ENCODE measurements around the gene CASP6. TPM values are rescaled to one million over a fixed set of nuclear protein-coding genes. Genes with fewer than 3 reads are reported as not detected.

CASP6 gene
- total RNA-seq, 2 experiments from 2014 or later = 30.5 to 32.4 TPM

DNA sequence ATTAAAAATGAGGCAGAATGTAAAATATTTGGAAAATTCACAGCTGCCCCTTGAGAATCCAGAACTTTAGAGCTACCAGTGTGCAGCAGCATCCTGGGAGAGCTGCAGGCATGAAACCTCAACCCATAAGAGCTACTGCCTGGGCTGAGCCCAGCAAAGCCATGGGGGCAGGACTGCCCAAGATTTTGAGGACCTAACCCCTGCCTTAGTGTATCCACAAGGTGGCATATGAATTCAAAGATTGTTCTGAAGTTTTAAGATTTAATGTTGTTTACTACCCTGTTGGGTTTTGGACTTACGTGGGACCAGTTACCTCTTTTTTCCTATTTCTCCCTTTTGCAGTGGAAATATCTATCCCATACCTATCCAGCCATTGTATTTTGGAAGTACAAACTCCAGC lies 26.4 kb downstream of the CASP6 start:
- no peak overlapping the region for H3K4me3 Mint-ChIP-seq
- H3K4me1 Mint-ChIP-seq = peaks cover 6% of the 10 kb centered on the region
- peaks cover 43% of the 10 kb centered on the region for H3K36me3 Mint-ChIP-seq (ENCODE audit: low read depth)
- CTCF ChIA-PET = interaction anchor here (1.1 kb wide), 1 partner anchor 14 kb away, joined by 3 read pairs; no protein-coding TSS in a partner anchor
- no peak for DNase-seq
- no peaks in the 10 kb centered on the region for H3K27me3 Mint-ChIP-seq
- peaks cover 2% of the 10 kb centered on the region for H3K9me3 Mint-ChIP-seq
- no peak overlapping the region for H3K27ac Mint-ChIP-seq
- POLR2A ChIA-PET = interaction anchor here (0.8 kb wide), 1 partner anchor 117 kb away, joined by 5 read pairs; the partner anchor contains the start of gene MCUB

DNA sequence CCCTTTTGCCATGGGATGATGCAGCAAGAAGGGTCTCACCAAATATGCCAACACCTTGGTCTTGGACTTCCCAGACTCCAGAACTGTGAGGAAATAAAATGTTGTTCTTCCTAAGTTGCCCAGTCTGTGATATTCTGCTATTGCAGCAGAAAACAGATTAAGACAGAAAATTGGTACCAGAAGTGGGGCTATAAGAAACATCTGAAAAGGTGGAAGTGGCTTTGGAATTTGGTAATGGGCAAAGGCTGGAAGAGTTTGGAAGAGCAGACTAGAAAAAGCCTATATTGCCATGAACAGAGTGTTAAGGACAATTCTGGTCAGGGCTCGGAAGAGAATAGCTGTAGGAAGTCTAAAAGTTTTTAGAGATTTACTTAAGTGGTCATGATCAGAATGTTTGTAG lies 27.4 kb downstream of the CASP6 start:
- Mint-ChIP-seq H3K4me1 (no peaks in the 10 kb centered on the region), H3K9me3 (peaks cover 8% of the 10 kb centered on the region), H3K4me3 (no peak overlapping the region), H3K36me3 (ENCODE audit: low read depth) (peaks cover 44% of the 10 kb centered on the region), H3K27ac (no peak overlapping the region), H3K27me3 (no peaks in the 10 kb centered on the region)
- ChIA-PET POLR2A (no interaction called here), CTCF (no interaction called here)
- DNase-seq = no peak

DNA sequence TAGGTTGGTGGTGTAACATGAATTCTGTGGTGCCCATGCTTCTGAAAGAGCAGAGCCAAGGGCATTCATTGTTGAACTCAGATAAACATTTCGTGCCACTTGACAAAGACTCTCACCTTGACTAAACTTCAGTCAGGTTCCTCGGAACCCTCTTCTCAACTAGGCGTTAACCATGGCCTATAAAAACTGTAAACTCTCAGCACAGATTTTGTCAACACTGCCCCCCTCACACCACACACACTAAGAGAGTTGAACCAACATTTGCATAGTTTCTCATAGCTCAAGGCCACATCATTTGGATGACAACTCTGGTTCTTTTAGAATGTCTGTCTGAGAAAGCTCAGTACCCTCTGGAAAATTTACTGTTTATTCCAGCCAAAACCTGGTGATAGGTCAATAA lies 28.1 kb downstream of the CASP6 start:
- no peak overlapping the region for H3K4me3 Mint-ChIP-seq
- DNase-seq = no peak
- H3K27ac Mint-ChIP-seq = no peak overlapping the region
- no peaks in the 10 kb centered on the region for H3K4me1 Mint-ChIP-seq
- peaks cover 42% of the 10 kb centered on the region for H3K36me3 Mint-ChIP-seq (ENCODE audit: low read depth)
- ChIA-PET CTCF (no interaction called here), POLR2A (no interaction called here)
- H3K9me3 Mint-ChIP-seq = peaks cover 8% of the 10 kb centered on the region
- H3K27me3 Mint-ChIP-seq = no peaks in the 10 kb centered on the region

DNA sequence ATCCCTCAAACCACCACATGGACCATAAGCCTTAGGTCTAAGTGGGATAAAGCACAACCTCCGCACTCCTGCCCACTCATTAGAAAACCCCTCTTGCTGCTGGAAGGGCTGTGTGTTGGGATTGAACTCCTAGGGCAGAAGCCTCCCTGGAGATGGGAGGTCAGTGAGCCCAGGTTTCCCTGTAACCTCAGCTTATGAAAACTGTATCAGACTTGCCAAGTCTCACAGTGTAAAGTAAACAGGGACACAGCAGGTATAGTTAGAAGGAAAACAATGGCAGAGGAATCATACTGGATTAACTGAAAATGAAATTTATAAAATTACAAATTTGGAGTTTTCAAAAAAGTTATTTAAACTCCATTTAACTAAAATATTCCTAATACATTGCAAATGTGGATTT lies 29.9 kb downstream of the CASP6 start:
- Mint-ChIP-seq H3K4me1 (peaks cover 6% of the 10 kb centered on the region), H3K9me3 (peaks cover 8% of the 10 kb centered on the region), H3K36me3 (ENCODE audit: low read depth) (peaks cover 49% of the 10 kb centered on the region), H3K27ac (no peak overlapping the region), H3K4me3 (no peak overlapping the region), H3K27me3 (no peaks in the 10 kb centered on the region)
- POLR2A ChIA-PET = no interaction called here
- DNase-seq = no peak
- CTCF ChIA-PET = interaction anchor here (1.4 kb wide), 1 partner anchor 240 kb away, joined by 3 read pairs; the partner anchor contains the start of gene SEC24B

DNA sequence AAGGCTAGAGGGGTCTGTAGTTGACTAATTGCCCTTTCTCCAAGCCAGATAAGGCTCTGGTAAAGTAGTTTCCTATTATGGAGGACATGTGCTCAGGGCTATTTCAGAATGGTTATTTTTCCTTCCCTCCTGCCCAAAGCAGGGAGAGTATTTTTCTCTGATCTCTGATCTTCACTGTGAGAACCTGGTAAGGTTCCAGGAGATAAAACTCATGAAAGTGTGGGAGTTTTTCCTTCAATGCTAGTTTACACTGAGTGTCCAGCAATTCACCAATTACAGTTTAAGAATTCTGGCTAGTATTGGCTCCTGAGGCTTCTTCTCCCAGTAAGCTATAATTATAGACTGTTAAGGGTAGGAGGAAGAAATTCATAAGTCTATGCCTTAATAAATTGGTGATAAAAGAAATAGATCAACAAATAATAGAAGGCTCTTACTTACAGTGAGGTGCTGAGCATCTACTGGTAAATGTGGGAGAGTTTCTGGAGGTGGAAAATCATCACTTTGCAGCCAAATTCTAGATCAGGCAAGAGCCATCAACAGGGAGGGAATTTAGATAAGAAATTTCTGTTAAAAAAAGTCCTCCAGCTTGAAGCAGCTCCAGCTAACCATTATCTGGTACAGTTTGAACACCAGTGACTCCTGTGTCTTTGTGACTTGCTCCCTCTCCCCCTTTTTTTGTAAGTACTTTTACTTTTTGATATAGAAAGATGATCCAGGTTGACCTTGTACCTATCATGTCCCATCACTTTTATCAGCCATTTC lies 30.9 kb downstream of the CASP6 start:
- CTCF ChIA-PET = no interaction called here
- POLR2A ChIA-PET = no interaction called here
- no peak overlapping the region for H3K27ac Mint-ChIP-seq
- no peaks in the 10 kb centered on the region for H3K27me3 Mint-ChIP-seq
- H3K9me3 Mint-ChIP-seq = peaks cover 8% of the 10 kb centered on the region
- peaks cover 49% of the 10 kb centered on the region for H3K36me3 Mint-ChIP-seq (ENCODE audit: low read depth)
- no peak overlapping the region for H3K4me3 Mint-ChIP-seq
- peaks cover 6% of the 10 kb centered on the region for H3K4me1 Mint-ChIP-seq
- DNase-seq = no peak

DNA sequence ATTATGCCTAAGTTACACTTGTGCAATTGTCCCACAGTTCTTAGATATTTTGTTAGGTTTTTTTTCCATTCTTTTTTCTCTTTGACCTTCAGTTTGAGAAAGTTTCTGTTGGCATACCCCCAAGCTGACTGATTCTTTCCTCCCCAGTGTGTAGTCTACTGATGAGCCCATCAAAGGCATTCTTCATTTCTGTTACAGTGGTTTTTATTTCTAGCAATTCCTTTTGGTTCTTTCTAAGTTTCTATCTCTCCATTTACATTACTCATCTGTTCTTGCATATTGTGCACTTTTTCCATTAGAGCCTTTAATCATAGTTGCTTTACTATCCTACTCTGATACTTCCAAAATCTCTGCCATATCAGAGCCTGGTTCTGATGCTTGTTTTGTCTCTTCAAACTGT lies 31.9 kb downstream of the CASP6 start:
- POLR2A ChIA-PET = no interaction called here
- CTCF ChIA-PET = no interaction called here
- H3K27me3 Mint-ChIP-seq = no peaks in the 10 kb centered on the region
- peaks cover 6% of the 10 kb centered on the region for H3K4me1 Mint-ChIP-seq
- H3K27ac Mint-ChIP-seq = no peak overlapping the region
- no peak overlapping the region for H3K4me3 Mint-ChIP-seq
- peaks cover 47% of the 10 kb centered on the region for H3K36me3 Mint-ChIP-seq (ENCODE audit: low read depth)
- H3K9me3 Mint-ChIP-seq = peaks cover 8% of the 10 kb centered on the region
- no peak for DNase-seq

DNA sequence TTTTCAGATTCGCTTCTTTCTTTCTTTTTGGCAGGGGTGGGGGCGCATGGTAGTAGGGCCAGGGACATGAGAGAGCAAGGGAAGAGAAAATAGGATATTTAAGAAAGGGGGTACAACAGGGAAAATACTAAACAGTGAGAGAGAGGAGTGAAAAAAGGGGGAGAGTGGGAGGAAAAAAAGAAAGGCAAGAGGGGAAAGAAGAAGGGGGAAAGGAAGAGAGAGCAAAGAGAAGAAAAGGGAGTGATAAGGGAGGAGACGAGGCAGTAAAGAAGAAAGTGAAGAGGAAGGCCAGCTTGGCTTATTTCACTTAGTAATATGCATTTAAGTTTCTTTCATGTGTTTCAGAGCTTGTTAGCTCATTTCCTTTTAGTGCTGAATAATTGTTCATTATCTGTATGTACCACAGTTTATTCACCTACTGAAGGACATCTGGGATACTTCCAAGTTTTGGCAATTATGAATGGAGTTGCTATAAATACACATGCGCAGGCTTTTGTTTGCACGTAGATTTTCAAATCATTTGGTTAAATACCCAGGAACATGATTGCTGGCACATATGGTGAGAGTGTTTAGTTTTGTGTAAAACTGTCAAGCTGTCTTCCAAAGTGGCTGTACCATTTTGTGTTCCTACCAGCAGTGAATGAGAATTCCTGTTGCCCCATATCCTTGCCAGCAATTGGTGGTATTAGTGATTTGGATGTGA lies 37.3 kb downstream of the CASP6 start:
- no peak for DNase-seq
- peaks cover 40% of the 10 kb centered on the region for H3K36me3 Mint-ChIP-seq (ENCODE audit: low read depth)
- no peaks in the 10 kb centered on the region for H3K9me3 Mint-ChIP-seq
- H3K27ac Mint-ChIP-seq = no peak overlapping the region
- peaks cover 6% of the 10 kb centered on the region for H3K4me1 Mint-ChIP-seq
- ChIA-PET POLR2A (interaction anchor here (0.7 kb wide), 1 partner anchor 18 kb away, joined by 3 read pairs; no protein-coding TSS in a partner anchor), CTCF (no interaction called here)
- no peaks in the 10 kb centered on the region for H3K27me3 Mint-ChIP-seq
- H3K4me3 Mint-ChIP-seq = no peak overlapping the region

DNA sequence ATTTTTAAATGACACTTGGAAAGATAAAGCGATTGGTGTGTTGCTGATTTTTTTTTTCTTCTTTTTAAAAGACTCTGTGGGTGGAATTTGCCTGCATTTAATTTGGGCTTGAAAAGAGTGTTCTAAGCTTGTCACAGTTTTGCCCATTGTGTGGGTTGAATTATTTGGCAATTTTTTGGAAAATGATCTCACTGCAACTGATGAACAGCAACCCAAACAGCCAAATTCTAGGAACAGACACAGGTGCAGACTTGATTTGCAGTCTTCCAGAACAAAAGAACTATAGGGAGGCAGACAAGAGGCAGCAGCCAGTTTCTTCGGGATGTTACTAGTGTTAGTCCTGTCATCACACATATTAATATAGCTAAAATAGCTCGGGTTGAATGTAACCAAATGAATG lies 40.5 kb downstream of the CASP6 start:
- DNase-seq = no peak
- H3K4me1 Mint-ChIP-seq = no peaks in the 10 kb centered on the region
- H3K27me3 Mint-ChIP-seq = no peaks in the 10 kb centered on the region
- POLR2A ChIA-PET = interaction anchor here (0.6 to 1.8 kb wide), 3 partner anchors 26 to 103 kb away, joined by 3 to 5 read pairs (median 3); partner anchors contain the start of gene MCUB
- H3K9me3 Mint-ChIP-seq = no peaks in the 10 kb centered on the region
- CTCF ChIA-PET = no interaction called here
- no peak overlapping the region for H3K27ac Mint-ChIP-seq
- H3K36me3 Mint-ChIP-seq (ENCODE audit: low read depth) = peaks cover 19% of the 10 kb centered on the region
- H3K4me3 Mint-ChIP-seq = no peak overlapping the region

DNA sequence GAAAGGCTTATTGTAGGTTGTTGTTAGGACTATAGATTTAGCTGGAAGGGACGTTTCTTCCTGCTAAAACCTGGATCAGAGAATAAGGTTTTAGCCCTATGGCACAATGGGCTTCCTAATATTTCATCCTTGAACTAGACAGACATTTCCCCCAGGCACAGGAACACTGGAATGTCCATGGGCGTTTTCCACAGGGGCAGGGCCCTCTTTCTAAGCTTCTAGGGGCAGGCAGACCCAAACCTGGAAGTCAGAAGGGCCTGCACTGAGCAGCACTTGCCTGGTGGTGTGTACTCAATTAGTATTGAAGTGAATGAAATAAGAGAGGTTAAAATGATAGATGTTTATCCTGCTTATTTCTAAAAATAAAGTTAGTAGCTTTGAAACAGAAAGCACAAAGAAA lies 41.1 kb downstream of the CASP6 start:
- Mint-ChIP-seq H3K27me3 (no peaks in the 10 kb centered on the region), H3K9me3 (no peaks in the 10 kb centered on the region), H3K4me1 (no peaks in the 10 kb centered on the region), H3K4me3 (no peak overlapping the region), H3K36me3 (ENCODE audit: low read depth) (peaks cover 19% of the 10 kb centered on the region), H3K27ac (no peak overlapping the region)
- no peak for DNase-seq
- POLR2A ChIA-PET = interaction anchor here (0.6 to 1.8 kb wide), 3 partner anchors 27 to 40 kb away, joined by 3 to 5 read pairs (median 4); no protein-coding TSS in a partner anchor
- CTCF ChIA-PET = no interaction called here

DNA sequence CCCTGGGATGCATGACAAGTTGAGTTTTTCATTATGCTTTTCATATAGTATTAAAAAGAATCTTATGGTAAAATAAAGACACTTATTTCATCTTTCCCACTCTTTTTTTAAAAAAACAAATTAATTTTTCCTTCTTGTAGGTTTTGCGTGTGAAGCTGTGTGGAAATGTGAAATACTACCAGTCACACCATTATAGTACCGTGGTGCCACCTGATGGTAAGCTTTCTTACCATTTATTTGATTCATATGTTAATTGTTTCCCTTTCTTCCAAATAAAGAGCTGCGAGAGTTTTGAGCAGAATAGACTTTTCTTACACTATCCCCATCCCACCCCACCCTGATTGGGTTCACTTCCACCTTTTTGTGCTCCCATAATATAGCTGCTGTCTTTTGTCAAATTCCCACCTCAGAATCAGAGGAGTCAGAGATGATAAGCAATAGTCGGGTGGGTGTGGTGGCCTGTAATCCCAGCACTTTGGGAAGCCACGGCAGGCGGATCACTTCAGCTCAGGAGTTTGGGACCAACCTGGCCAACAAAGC lies 44.3 kb downstream of the CASP6 start:
- no peaks in the 10 kb centered on the region for H3K27me3 Mint-ChIP-seq
- no peak overlapping the region for H3K4me3 Mint-ChIP-seq
- peaks cover 3% of the 10 kb centered on the region for H3K4me1 Mint-ChIP-seq
- no peak for DNase-seq
- no peaks in the 10 kb centered on the region for H3K9me3 Mint-ChIP-seq
- peaks cover 13% of the 10 kb centered on the region for H3K36me3 Mint-ChIP-seq (ENCODE audit: low read depth)
- POLR2A ChIA-PET = interaction anchor here (1.0 to 1.4 kb wide), 3 partner anchors 9 to 99 kb away, joined by 3 to 5 read pairs (median 3); partner anchors contain the start of gene MCUB
- no peak overlapping the region for H3K27ac Mint-ChIP-seq
- CTCF ChIA-PET = interaction anchor here (0.6 to 1.8 kb wide), 5 partner anchors 11 to 233 kb away, joined by 3 to 8 read pairs (median 4); partner anchors contain the start of gene SEC24B

DNA sequence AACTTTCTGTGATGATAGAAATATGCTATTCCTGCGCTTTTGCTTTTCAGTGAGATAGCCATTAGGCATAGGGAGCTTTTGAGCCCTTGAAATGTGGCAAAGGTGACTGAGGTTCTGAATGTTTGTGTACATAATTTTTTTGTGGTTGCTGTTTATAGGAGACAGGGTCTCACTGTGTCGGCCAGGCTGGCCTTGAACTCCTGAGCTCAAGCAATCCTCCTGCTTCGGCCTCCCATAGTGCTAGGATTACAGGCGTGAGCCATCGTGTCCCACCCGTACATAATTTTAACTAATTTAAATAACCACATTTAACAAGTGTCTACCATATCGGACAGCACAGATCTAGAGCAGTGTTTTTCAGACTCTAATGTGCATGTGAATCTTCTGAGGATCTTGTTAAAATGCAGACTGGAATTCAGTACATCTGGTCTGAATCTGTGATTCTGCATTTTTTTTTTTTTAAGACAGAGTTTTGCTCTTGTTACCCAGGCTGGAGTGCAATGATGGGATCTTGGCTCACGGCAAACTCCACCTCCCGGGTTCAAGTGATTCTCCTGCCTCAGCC lies 45.3 kb downstream of the CASP6 start:
- POLR2A ChIA-PET = no interaction called here
- H3K4me3 Mint-ChIP-seq = no peak overlapping the region
- DNase-seq = no peak
- H3K4me1 Mint-ChIP-seq = peaks cover 3% of the 10 kb centered on the region
- no peak overlapping the region for H3K27ac Mint-ChIP-seq
- H3K9me3 Mint-ChIP-seq = no peaks in the 10 kb centered on the region
- CTCF ChIA-PET = interaction anchor here (1.2 kb wide), 2 partner anchors 225 to 230 kb away, joined by 4 to 8 read pairs; partner anchors contain the start of gene SEC24B
- peaks cover 14% of the 10 kb centered on the region for H3K36me3 Mint-ChIP-seq (ENCODE audit: low read depth)
- no peaks in the 10 kb centered on the region for H3K27me3 Mint-ChIP-seq

DNA sequence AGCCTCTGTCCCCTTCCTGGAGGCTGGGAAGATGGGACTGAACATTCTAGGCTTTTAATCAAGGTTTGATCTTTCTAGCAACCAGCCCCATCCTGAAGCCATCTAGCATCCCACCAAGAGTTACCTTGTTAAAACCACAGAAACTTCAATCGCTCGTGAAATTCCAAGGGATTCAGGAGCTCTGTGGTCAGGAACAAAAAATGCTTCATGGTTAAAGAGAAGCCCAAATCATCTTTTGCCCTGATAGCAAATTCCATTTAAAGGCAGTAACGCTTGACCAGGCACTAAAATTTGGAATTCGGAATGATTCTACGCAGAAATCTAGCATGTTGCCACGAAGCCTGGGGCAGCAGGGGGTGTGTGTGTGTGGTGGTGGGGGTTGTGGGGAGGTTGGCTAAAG lies 47.8 kb downstream of the CASP6 start:
- CTCF ChIA-PET = interaction anchor here (0.6 to 1.7 kb wide), 3 partner anchors 160 to 224 kb away, joined by 3 to 4 read pairs (median 3); no protein-coding TSS in a partner anchor
- Mint-ChIP-seq H3K4me3 (no peak overlapping the region), H3K36me3 (ENCODE audit: low read depth) (peaks cover 25% of the 10 kb centered on the region), H3K27me3 (no peaks in the 10 kb centered on the region), H3K27ac (no peak overlapping the region), H3K4me1 (peaks cover 16% of the 10 kb centered on the region), H3K9me3 (peaks cover 6% of the 10 kb centered on the region)
- POLR2A ChIA-PET = interaction anchor here (0.6 to 0.7 kb wide), 2 partner anchors 77 to 96 kb away, joined by 3 to 4 read pairs; partner anchors contain the start of gene MCUB
- no peak for DNase-seq

DNA sequence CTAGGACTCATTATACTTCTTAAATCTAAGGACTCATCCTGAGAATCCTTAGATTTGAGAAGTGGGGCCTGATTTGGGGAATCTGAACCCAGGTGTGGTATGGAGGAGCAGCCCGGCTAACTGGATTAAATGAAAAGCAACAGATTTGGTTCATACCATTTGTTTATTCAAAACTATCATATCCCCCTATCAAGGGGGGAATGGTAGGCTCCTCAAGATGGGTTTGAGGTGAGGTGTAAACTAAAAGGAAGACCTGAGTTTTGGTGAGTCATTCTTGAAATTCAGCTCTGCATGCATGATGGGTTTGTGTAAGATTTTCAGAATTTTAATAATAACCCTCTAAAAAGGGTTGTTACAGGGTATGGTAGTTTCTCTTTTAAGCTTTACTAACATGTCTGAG lies 53.4 kb downstream of the CASP6 start:
- CTCF ChIA-PET = no interaction called here
- Mint-ChIP-seq H3K4me1 (peaks cover 37% of the 10 kb centered on the region), H3K9me3 (peaks cover 6% of the 10 kb centered on the region), H3K4me3 (peak overlapping the region; percentile 32), H3K27ac (peak overlapping the region; percentile 96), H3K27me3 (no peaks in the 10 kb centered on the region), H3K36me3 (ENCODE audit: low read depth) (peaks cover 29% of the 10 kb centered on the region)
- DNase-seq = no peak
- POLR2A ChIA-PET = interaction anchor here (0.9 to 3.2 kb wide), 3 partner anchors 10 to 217 kb away, joined by 3 to 58 read pairs (median 3); partner anchors contain the start of genes MCUB and SEC24B

Measured in activated CD4-positive, alpha-beta memory T cell treated with anti-CD3 and anti-CD28 coated beads, Interleukin-2, amount 10 ng/mL, durations not matched to agents 7 days and 5 days (primary cell).